ENCODE results near the gene ZFC3H1. TPM values are rescaled to one million over a fixed set of nuclear protein-coding genes. Genes with fewer than 3 reads are reported as not detected.
A peak's percentile ranks its signal among the peaks of the same experiment; 100 is the strongest.

The ZFC3H1 gene
- total RNA-seq, 1 donor from 2014 or later = 38.2 TPM

DNA sequence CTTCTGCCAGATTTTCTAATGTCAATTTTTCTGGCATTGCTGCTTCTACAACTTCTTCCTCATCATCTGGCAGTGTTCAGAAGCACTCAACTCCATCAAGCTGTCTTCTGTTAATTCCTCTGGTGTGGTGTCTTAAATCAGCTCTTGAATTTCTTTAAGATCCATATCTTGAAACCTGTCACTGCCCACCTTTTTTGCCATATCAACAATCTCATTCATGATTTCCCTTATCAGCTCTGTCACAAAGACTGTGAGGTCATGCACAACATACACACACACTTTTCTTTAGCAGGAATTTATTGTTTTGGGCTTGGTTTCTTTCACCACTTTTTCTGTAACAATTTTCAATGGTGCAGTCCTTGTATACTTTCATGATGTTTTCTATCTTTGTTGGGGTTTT, 7.7 kb upstream of the ZFC3H1 start:
- H3K9me3 Mint-ChIP-seq = no peaks in the 10 kb centered on the region
- H3K4me1 Mint-ChIP-seq (ENCODE audit: unreplicated experiment) = peaks cover 8% of the 10 kb centered on the region
- H3K27me3 Mint-ChIP-seq = no peaks in the 10 kb centered on the region
- no peak for DNase-seq (ENCODE audit: extremely low spot score, unreplicated experiment)
- H3K36me3 Mint-ChIP-seq = peaks cover 9% of the 10 kb centered on the region
- no peak overlapping the region for H3K27ac Mint-ChIP-seq
- no peak overlapping the region for H3K4me3 Mint-ChIP-seq
- TF ChIP-seq, protein P1, sequence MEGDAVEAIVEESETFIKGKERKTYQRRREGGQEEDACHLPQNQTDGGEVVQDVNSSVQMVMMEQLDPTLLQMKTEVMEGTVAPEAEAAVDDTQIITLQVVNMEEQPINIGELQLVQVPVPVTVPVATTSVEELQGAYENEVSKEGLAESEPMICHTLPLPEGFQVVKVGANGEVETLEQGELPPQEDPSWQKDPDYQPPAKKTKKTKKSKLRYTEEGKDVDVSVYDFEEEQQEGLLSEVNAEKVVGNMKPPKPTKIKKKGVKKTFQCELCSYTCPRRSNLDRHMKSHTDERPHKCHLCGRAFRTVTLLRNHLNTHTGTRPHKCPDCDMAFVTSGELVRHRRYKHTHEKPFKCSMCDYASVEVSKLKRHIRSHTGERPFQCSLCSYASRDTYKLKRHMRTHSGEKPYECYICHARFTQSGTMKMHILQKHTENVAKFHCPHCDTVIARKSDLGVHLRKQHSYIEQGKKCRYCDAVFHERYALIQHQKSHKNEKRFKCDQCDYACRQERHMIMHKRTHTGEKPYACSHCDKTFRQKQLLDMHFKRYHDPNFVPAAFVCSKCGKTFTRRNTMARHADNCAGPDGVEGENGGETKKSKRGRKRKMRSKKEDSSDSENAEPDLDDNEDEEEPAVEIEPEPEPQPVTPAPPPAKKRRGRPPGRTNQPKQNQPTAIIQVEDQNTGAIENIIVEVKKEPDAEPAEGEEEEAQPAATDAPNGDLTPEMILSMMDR (conservative IDR thresholded peaks at IDR 0.05) = no peak

DNA sequence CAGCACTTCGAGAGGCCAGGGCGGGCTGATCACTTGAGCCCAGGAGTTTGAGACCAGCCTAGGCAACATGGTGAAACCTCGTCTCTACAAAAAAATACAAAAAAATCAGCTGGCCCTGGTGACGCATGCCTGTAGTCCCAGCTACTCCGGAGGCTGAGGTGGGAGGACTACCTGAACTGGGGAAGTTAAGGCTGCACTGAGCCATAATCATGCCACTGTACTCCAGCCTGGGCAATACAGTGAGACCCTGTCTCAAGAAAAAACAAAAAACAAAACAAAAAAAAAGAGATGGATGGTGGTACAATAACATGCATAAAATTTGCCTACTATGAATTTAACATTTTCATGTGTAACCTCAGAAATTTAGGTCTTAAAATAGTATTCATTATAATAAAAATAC, 2.6 kb upstream of the ZFC3H1 start:
- Mint-ChIP-seq H3K27ac (no peak overlapping the region), H3K4me1 (ENCODE audit: unreplicated experiment) (peaks cover 12% of the 10 kb centered on the region), H3K9me3 (no peaks in the 10 kb centered on the region), H3K27me3 (no peaks in the 10 kb centered on the region), H3K4me3 (no peak overlapping the region), H3K36me3 (peaks cover 6% of the 10 kb centered on the region)
- TF ChIP-seq, protein P1 (conservative IDR thresholded peaks at IDR 0.05) = no peak
- DNase-seq (ENCODE audit: extremely low spot score, unreplicated experiment) = no peak

DNA sequence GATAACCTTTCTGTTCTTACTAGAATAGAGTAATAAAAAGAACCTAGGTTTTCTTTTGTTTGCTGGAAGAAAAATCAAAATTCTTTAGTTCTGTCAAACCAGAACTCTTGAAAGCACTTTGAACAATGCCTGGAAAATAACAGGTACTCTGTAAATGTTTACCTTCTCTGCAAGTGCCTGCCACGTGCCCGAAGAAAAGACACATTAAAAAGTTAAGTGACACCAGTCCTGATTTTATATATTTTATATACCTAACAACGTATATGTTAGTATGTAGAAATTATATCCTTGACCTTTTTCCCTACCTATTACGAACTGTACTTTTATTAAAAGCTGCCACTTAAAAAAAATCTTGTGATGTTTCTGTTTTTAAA, 1.4 kb upstream of the ZFC3H1 start:
- peak overlapping the region; percentile 100 for H3K27ac Mint-ChIP-seq
- H3K27me3 Mint-ChIP-seq = no peaks in the 10 kb centered on the region
- no peak for DNase-seq (ENCODE audit: extremely low spot score, unreplicated experiment)
- TF ChIP-seq, protein P1 (conservative IDR thresholded peaks at IDR 0.05) = no peak
- peaks cover 9% of the 10 kb centered on the region for H3K4me1 Mint-ChIP-seq (ENCODE audit: unreplicated experiment)
- H3K36me3 Mint-ChIP-seq = peaks cover 6% of the 10 kb centered on the region
- H3K4me3 Mint-ChIP-seq = peak overlapping the region; percentile 97
- H3K9me3 Mint-ChIP-seq = no peaks in the 10 kb centered on the region

DNA sequence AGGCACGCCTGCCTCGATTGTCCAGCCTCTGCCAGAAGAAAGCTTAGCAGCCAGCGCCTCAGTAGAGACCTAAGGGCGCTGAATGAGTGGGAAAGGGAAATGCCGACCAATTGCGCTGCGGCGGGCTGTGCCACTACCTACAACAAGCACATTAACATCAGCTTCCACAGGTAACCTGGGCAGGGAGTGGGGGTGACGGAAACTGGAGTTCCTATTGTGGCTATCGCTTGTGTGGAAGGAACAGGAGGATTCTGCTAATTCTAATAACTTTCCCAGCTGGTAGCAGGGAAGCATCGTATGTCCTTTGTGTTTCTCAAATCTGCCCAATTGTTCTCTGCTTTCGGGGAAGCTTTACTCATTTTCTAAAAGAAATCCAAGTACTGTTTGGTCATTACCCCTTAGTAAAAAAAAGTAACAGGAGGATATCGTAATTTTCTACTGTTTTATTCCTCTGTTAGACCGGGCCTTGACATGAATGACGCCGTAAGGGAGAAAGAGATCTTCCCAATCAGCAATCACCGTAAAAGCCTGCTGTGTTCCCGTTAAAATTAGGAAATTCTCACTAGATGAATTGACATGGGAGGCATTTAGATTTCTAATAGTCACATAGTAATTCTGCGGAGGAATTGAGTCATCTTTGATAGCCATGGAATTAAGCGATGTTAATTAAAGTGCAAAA, 902 bp upstream of the ZFC3H1 start:
- H3K4me3 Mint-ChIP-seq = peak overlapping the region; percentile 97
- H3K36me3 Mint-ChIP-seq = peaks cover 6% of the 10 kb centered on the region
- H3K27ac Mint-ChIP-seq = peak overlapping the region; percentile 100
- no peaks in the 10 kb centered on the region for H3K27me3 Mint-ChIP-seq
- TF ChIP-seq, protein P1 (conservative IDR thresholded peaks at IDR 0.05) = no peak
- no peaks in the 10 kb centered on the region for H3K9me3 Mint-ChIP-seq
- peaks cover 9% of the 10 kb centered on the region for H3K4me1 Mint-ChIP-seq (ENCODE audit: unreplicated experiment)
- no peak for DNase-seq (ENCODE audit: extremely low spot score, unreplicated experiment)

DNA sequence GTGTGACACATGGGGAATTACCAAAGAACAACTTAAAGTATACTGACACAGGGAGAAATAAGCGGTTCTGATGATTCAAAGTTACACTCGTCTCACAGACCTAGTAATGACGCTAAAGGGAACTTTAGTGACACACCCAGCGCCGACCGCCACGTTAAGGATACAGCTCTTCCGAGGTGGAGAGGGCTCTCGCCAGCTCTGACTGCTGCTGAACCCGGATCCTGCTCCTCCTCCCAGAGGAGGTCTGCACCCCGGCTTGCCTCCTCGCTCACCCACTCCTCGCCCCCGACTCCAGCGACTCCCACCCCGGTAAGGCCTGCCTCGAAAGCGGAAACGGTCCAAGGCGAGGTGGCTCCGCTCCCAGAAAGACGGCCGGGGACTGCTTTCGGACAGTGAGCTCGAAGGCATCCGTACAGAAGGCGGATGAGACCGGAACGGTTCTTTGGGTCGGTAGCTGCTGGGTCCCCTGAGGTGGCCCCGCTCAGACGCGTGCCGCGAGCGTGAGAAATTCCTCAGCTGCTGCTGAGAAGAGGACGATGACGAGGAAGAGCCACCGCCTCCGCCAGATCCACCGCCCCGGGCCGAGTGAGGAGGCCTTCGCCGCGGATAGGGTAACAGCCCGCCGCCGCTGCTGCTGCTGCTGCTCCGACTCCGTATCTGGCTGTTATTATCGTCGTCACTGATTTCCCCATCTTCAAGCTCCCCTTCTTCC, 643 bp downstream of the ZFC3H1 start:
- TF ChIP-seq, protein P1 (conservative IDR thresholded peaks at IDR 0.05) = no peak
- Mint-ChIP-seq H3K27me3 (no peaks in the 10 kb centered on the region), H3K36me3 (peaks cover 16% of the 10 kb centered on the region), H3K9me3 (no peaks in the 10 kb centered on the region), H3K4me1 (ENCODE audit: unreplicated experiment) (peaks cover 9% of the 10 kb centered on the region), H3K27ac (peak overlapping the region; percentile 100), H3K4me3 (peak overlapping the region; percentile 97)
- DNase-seq (ENCODE audit: extremely low spot score, unreplicated experiment) = peak; percentile 78

Data from type B pancreatic cell (in vitro differentiated cells).